GM18517 (cell line): Measurements from ENCODE around the gene AQP2.
A peak's percentile ranks its signal among the peaks of the same experiment; 100 is the strongest.

ENCODE experiments used
- ATAC-seq: cut with Tn5 transposase; IDR thresholded peaks from one replicate; pipeline ENCODE4 v1.9.1; 2021; ENCODE audit warnings: mild to moderate bottlenecking, moderate library complexity; ENCODE audit not compliant: unreplicated experiment

Gene AQP2

GRCh38 chr12:49954863-49955830 lies 4.6 kb downstream of the AQP2 start:
- no peak for ATAC-seq

GRCh38 chr12:49955899-49956662 lies 5.5 kb downstream of the AQP2 start:
- ATAC-seq, result no peak

GRCh38 chr12:49956663-49957569 lies 6.4 kb downstream of the AQP2 start:
- ATAC-seq, result no peak

GRCh38 chr12:49957570-49957967 lies 7.0 kb downstream of the AQP2 start:
- ATAC-seq, result no peak

- ATAC-seq, result no peak
Observed at GRCh38 chr12:49959685-49960473, 9.3 kb downstream of the AQP2 start.

GRCh38 chr12:49960474-49961110 lies 10.1 kb downstream of the AQP2 start:
- no peak for ATAC-seq

- no peak for ATAC-seq
Observed at GRCh38 chr12:49961111-49961922, 10.8 kb downstream of the AQP2 start, which contains the start of gene AQP5. Gene AQP5, plus strand, starts transcription at chr12:49961872. Its CDS starts 146 bp downstream, at chr12:49962018.

- no peak for ATAC-seq
Observed at GRCh38 chr12:49961993-49962764, 11.6 kb downstream of the AQP2 start.

GRCh38 chr12:49962861-49963765 lies 12.6 kb downstream of the AQP2 start:
- no peak for ATAC-seq

GRCh38 chr12:49963976-49964815 lies 13.7 kb downstream of the AQP2 start:
- ATAC-seq, result no peak

- ATAC-seq, result no peak
Observed at GRCh38 chr12:49964849-49965624, 14.5 kb downstream of the AQP2 start.

GRCh38 chr12:49965836-49966235 lies 15.3 kb downstream of the AQP2 start:
- ATAC-seq, result no peak

GRCh38 chr12:49966511-49967041 lies 16.0 kb downstream of the AQP2 start:
- no peak for ATAC-seq

- ATAC-seq, result peak; percentile 69
Observed at GRCh38 chr12:49967042-49967776, 16.7 kb downstream of the AQP2 start.
